Endothelial cell (in vitro differentiated cells): ENCODE measurements around the gene SLC39A1. TPM values are rescaled to one million over a fixed set of nuclear protein-coding genes. Genes with fewer than 3 reads are reported as not detected.
"Not testable (repeated sequence)": the region's sequence is repeated elsewhere in the genome, so short reads cannot be mapped to it uniquely, and the experiment has no call there.

Experiments
- DNase-seq: peaks from one replicate; pipeline ENCODE4 v3.0.0; 2021; ENCODE audit warnings: low spot score
- H3K27ac Mint-ChIP-seq: one replicate; pipeline ENCODE4 v1.8.0; 2021; ENCODE audit warnings: mixed read lengths, inconsistent platforms; ENCODE audit not compliant: unreplicated experiment
- H3K27me3 Mint-ChIP-seq: one replicate; pipeline ENCODE4 v1.8.0; 2021; ENCODE audit warnings: mild to moderate bottlenecking, moderate library complexity, mixed read lengths, inconsistent platforms; ENCODE audit not compliant: unreplicated experiment
- H3K36me3 Mint-ChIP-seq: one replicate; pipeline ENCODE4 v1.8.0; 2021; ENCODE audit warnings: mild to moderate bottlenecking, low read depth, mixed read lengths, inconsistent platforms; ENCODE audit not compliant: unreplicated experiment
- H3K4me1 Mint-ChIP-seq: one replicate; pipeline ENCODE4 v1.8.0; 2021; ENCODE audit warnings: mild to moderate bottlenecking, mixed read lengths, inconsistent platforms; ENCODE audit not compliant: unreplicated experiment
- H3K4me3 Mint-ChIP-seq: one replicate; pipeline ENCODE4 v1.8.0; 2021; ENCODE audit warnings: mild to moderate bottlenecking, mixed read lengths, inconsistent platforms; ENCODE audit not compliant: unreplicated experiment
- H3K9me3 Mint-ChIP-seq: one replicate; pipeline ENCODE4 v1.8.0; 2021; ENCODE audit warnings: mixed read lengths, inconsistent platforms; ENCODE audit not compliant: unreplicated experiment
- CTCF ChIP-seq: fragments of 200-600 bp; sonication (generic); IDR thresholded peaks from one replicate; pipeline ENCODE4 v1.5.0; 2021; ENCODE audit warnings: antibody characterized with exemption; ENCODE audit not compliant: unreplicated experiment
- total RNA-seq: library from RNA; stranded (reverse); fragmentation: NEBNext Ultra II Directional; extraction: Animal tissue kit (Norgen Biotek cat#: 25700); gene quantifications from one replicate; pipeline ENCODE4 v1.2.1, GENCODE V29; 2021; ENCODE audit not compliant: unreplicated experiment

The SLC39A1 gene
- total RNA-seq, 1 donor from 2014 or later = 136 TPM

DNA sequence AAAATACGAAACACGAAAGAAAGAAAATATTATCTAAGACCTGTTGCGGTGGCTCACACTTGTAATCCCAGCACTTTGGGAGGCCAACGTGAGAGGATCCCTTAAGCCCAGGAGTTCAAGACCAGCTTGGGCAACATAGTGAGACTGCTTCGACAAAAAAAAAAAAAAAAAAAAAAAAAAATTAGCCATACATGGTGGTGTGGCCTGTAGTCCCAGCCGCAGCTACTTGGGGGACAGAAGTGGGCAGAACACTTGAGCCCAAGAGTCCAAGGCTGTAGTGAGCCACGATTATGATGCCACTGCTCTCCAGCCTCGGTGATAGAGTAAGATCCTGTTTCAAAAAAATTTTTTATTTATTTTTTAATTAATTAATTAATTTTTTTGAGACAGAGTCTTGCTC is 24.3 kb upstream of the SLC39A1 start:
- H3K36me3 Mint-ChIP-seq = peaks cover 35% of the 10 kb centered on the region
- H3K27me3 Mint-ChIP-seq = peaks cover 16% of the 10 kb centered on the region
- DNase-seq = no peak
- H3K9me3 Mint-ChIP-seq = no peaks in the 10 kb centered on the region
- peaks cover 38% of the 10 kb centered on the region for H3K4me1 Mint-ChIP-seq
- TF ChIP-seq CTCF = no peak
- H3K27ac Mint-ChIP-seq = peak overlapping the region; percentile 70
- no peak overlapping the region for H3K4me3 Mint-ChIP-seq

DNA sequence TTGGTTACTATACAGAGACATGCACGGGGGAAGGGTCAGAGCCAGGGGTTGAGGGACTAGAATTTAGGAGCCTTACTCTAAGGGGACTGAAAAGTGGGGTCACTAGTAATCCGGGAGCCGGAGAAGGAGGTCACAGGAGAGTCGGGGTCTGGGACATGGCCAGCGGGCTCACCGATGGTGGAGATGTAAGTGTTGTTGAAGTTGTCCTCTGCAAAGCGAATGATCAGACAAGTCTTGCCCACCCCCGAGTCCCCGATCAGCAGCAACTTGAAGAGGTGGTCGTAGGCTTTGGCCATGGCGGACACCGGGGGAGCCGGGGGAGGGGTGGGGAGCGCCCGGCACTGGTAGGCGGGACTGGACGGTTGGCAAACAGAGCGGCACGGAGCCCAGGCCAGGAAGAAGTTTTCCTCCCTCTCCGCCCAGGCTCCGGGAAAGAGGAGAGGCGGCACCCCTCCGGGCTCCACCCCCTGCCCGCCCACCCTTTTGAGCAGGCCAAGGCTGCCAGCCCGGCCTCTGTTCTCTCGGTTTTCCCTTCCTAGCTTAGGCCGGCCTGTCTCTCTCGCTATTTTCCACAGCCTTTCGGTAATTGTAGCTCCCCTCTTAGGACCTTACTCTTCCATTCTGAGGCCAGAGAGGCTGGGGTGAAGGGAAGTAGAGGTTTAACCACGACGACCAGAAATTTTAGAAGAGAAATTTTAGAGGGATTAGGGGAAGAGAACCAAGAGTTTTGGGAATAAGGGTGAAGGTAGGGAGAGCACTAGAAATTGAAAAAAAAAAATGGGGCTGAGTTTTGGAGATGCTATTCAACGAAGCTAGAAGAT is 22.8 kb upstream of the SLC39A1 start, which contains the start of gene RAB13:
RAB13 (minus strand) TSS at position 399 of the 821 bp plus-strand sequence; CDS start at position 296, 103 bp downstream.
- Mint-ChIP-seq H3K4me1 (peaks cover 39% of the 10 kb centered on the region), H3K27me3 (peaks cover 15% of the 10 kb centered on the region), H3K36me3 (peaks cover 36% of the 10 kb centered on the region), H3K9me3 (no peaks in the 10 kb centered on the region), H3K27ac (peak within 1 kb of the TSS; percentile 93), H3K4me3 (peak within 1 kb of the TSS; percentile 99)
- TF ChIP-seq CTCF = no peak
- peak; percentile 81 for DNase-seq

DNA sequence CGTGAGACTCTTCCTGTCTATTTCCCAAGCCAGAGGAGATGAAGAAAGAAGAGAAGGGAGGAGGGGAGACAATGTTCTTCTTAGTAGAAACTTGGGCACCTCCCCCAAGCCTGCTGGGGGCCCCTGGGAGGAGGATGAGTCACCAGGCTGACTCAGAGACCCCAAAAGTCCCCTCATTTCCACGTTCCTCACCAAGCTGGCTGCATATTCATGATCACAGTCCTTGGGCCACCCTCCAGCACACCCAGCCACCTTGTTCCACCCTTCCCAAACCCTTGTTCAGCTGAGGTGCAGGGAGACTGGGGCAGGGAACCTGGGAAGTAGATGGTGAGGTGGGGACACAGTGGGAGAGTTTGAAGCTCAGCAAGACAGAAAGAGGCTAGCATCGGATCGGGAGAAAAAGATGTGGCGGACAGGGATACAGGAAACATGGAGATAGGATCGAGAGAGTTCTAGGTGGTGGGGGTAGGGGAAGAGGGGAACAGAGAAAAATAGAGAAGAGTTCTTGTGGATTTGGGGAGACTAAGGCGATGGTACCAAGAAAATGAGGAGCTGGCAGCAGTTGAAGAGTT is 22.1 kb upstream of the SLC39A1 start:
- H3K27me3 Mint-ChIP-seq = peaks cover 10% of the 10 kb centered on the region
- H3K36me3 Mint-ChIP-seq = peaks cover 34% of the 10 kb centered on the region
- H3K4me3 Mint-ChIP-seq = peak overlapping the region; percentile 99
- no peaks in the 10 kb centered on the region for H3K9me3 Mint-ChIP-seq
- peak overlapping the region; percentile 93 for H3K27ac Mint-ChIP-seq
- peaks cover 38% of the 10 kb centered on the region for H3K4me1 Mint-ChIP-seq
- no peak for DNase-seq
- TF ChIP-seq CTCF = no peak

DNA sequence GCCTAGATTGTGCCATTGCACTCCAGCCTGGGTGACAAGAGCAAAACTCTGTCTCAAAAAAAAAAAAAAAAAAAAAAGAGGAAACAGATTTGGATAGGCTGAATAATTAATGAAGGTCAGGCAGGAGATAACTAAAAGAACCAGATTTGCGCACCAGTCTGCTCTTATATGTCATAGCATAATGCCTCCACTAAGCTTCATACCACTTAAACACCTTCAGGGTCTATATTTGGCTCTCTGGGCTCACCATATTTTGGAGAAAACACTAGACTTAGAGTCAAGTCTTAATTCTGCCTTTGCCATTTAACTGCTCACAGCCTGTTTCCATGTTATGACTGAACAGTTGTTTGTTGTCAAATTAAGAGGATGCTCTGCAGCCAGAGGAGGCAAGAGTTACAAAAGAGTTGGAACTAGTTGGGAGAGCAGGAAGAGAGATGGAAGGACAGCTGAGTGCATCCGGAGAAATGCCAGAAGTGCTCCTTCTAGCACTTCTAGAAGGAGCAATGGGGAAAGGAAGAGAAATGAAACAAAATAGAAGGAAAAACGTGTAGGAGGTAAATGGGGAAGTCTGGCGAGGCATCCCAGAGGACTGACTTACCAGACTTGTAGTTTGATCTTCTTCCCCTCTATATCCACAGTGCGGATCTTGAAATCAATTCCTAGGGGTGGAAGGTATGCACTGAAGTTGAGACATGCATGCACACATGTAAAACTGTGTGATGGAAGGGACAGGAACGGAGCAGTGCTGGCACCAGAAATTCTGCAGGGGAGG is 21.0 kb upstream of the SLC39A1 start:
- peak overlapping the region; percentile 99 for H3K4me3 Mint-ChIP-seq
- peak overlapping the region; percentile 87 for H3K27ac Mint-ChIP-seq

GRCh38 chr1:153981735-153982134 is 18.4 kb upstream of the SLC39A1 start:
- H3K36me3 Mint-ChIP-seq = peaks cover 38% of the 10 kb centered on the region
- H3K27ac Mint-ChIP-seq = peak overlapping the region; percentile 94
- not testable (repeated sequence) for H3K9me3 Mint-ChIP-seq, H3K27me3 Mint-ChIP-seq, DNase-seq
- peak overlapping the region; percentile 85 for H3K4me3 Mint-ChIP-seq
- H3K4me1 Mint-ChIP-seq = peaks cover 48% of the 10 kb centered on the region

More for the DNA sequence above, 21.0 kb upstream of the SLC39A1 start:
- TF ChIP-seq CTCF = no peak
- DNase-seq = no peak
- Mint-ChIP-seq H3K4me1 (peaks cover 38% of the 10 kb centered on the region), H3K27me3 (peaks cover 6% of the 10 kb centered on the region), H3K36me3 (peaks cover 32% of the 10 kb centered on the region), H3K9me3 (no peaks in the 10 kb centered on the region)

- peak overlapping the region; percentile 71 for H3K27ac Mint-ChIP-seq
- not testable (repeated sequence) for DNase-seq, H3K27me3 Mint-ChIP-seq, H3K9me3 Mint-ChIP-seq
- peaks cover 58% of the 10 kb centered on the region for H3K4me1 Mint-ChIP-seq
- H3K36me3 Mint-ChIP-seq = peaks cover 48% of the 10 kb centered on the region
- H3K4me3 Mint-ChIP-seq = peak overlapping the region; percentile 52
Observed at GRCh38 chr1:153979091-153979490, 15.8 kb upstream of the SLC39A1 start.
